HepG2 (cell line): Measurements from ENCODE around the gene PRM2. TPM values are rescaled to one million over a fixed set of nuclear protein-coding genes. Genes with fewer than 3 reads are reported as not detected.
A peak's percentile ranks its signal among the peaks of the same experiment; 100 is the strongest.

Source experiments
- AHR ChIP-seq: IDR thresholded peaks from 2 replicates; pipeline ENCODE4 v1.6.1; 2018; ENCODE audit warnings: missing genetic modification reagents, missing compliant biosample characterization
- BRF2 ChIP-seq: sonication (generic); formaldehyde crosslinking; IDR thresholded peaks from 2 replicates; pipeline ENCODE4 v1.8.1; 2022; ENCODE audit warnings: mild to moderate bottlenecking, missing genetic modification reagents
- CC2D1A ChIP-seq: sonication (generic); formaldehyde crosslinking; IDR thresholded peaks from 2 replicates; pipeline ENCODE4 v1.8.1; 2023; ENCODE audit warnings: mild to moderate bottlenecking, missing genetic modification reagents
- CEBPG ChIP-seq: IDR thresholded peaks from 2 replicates; pipeline ENCODE4 v1.6.1; 2016
- GLI4 ChIP-seq: sonication (generic); formaldehyde crosslinking; IDR thresholded peaks from 2 replicates; pipeline ENCODE4 v1.5.1; 2020; ENCODE audit warnings: missing genetic modification reagents, mild to moderate bottlenecking, moderate library complexity, borderline replicate concordance
- HOXA3 ChIP-seq: sonication (generic); formaldehyde crosslinking; IDR thresholded peaks from 2 replicates; pipeline ENCODE4 v1.5.0; 2020; ENCODE audit warnings: missing genetic modification reagents
- MATR3 ChIP-seq: sonication (generic); formaldehyde crosslinking; IDR thresholded peaks from 2 replicates; pipeline ENCODE4 v1.4.0; 2020; ENCODE audit warnings: missing genetic modification reagents
- MTERF4 ChIP-seq: sonication (generic); formaldehyde crosslinking; IDR thresholded peaks from 2 replicates; pipeline ENCODE4 v1.8.0; 2023; ENCODE audit warnings: mild to moderate bottlenecking, missing genetic modification reagents
- MXD3 ChIP-seq: IDR thresholded peaks from 2 replicates; pipeline ENCODE4 v1.6.1; 2016; ENCODE audit warnings: mild to moderate bottlenecking, missing biosample characterization, missing genetic modification reagents
- NKX3-1 ChIP-seq: sonication (generic); formaldehyde crosslinking; IDR thresholded peaks from 2 replicates; pipeline ENCODE4 v1.5.0; 2020; ENCODE audit warnings: missing genetic modification reagents
- PITX1 ChIP-seq: sonication (generic); formaldehyde crosslinking; IDR thresholded peaks from 2 replicates; pipeline ENCODE4 v1.5.1; 2020; ENCODE audit warnings: mild to moderate bottlenecking, missing genetic modification reagents
- REXO4 ChIP-seq: sonication (generic); formaldehyde crosslinking; IDR thresholded peaks from 2 replicates; pipeline ENCODE4 v1.8.0; 2022; ENCODE audit warnings: missing genetic modification reagents, mild to moderate bottlenecking, borderline replicate concordance
- SAFB2 ChIP-seq: sonication (generic); formaldehyde crosslinking; IDR thresholded peaks from 2 replicates; pipeline ENCODE4 v1.5.1; 2020; ENCODE audit warnings: missing genetic modification reagents, low read depth, mild to moderate bottlenecking, borderline replicate concordance
- SIN3B ChIP-seq: fragments of 150-350 bp; IDR thresholded peaks from 2 replicates; pipeline ENCODE4 v1.6.1; 2014; ENCODE audit warnings: low read length
- SMAD1 ChIP-seq: sonication (generic); formaldehyde crosslinking; IDR thresholded peaks from 2 replicates; pipeline ENCODE4 v1.4.0; 2020; ENCODE audit warnings: missing genetic modification reagents, low read depth, mild to moderate bottlenecking, borderline replicate concordance
- SNAPC4 ChIP-seq: sonication (generic); formaldehyde crosslinking; IDR thresholded peaks from 2 replicates; pipeline ENCODE4 v1.4.0; 2020; ENCODE audit warnings: mild to moderate bottlenecking, missing genetic modification reagents
- THAP8 ChIP-seq: sonication (generic); formaldehyde crosslinking; IDR thresholded peaks from 2 replicates; pipeline ENCODE4 v1.5.1; 2020; ENCODE audit warnings: missing genetic modification reagents, mild to moderate bottlenecking, borderline replicate concordance
- XBP1 ChIP-seq: sonication (generic); formaldehyde crosslinking; IDR thresholded peaks from 2 replicates; pipeline ENCODE4 v1.5.0; 2020; ENCODE audit warnings: missing genetic modification reagents
- ZFP37 ChIP-seq: sonication (generic); formaldehyde crosslinking; IDR thresholded peaks from 2 replicates; pipeline ENCODE4 v1.4.0; 2020; ENCODE audit warnings: missing genetic modification reagents, borderline replicate concordance
- ZNF121 ChIP-seq: sonication (generic); formaldehyde crosslinking; IDR thresholded peaks from 2 replicates; pipeline ENCODE4 v1.5.0; 2020; ENCODE audit warnings: mild to moderate bottlenecking, missing genetic modification reagents
- ZNF17 ChIP-seq: sonication (generic); formaldehyde crosslinking; IDR thresholded peaks from 2 replicates; pipeline ENCODE4 v1.5.0; 2020; ENCODE audit warnings: mild to moderate bottlenecking, missing genetic modification reagents
- ZNF44 ChIP-seq: sonication (generic); formaldehyde crosslinking; IDR thresholded peaks from 2 replicates; pipeline ENCODE4 v1.5.1; 2020; ENCODE audit warnings: mild to moderate bottlenecking, missing genetic modification reagents
- ZNF768 ChIP-seq: sonication (generic); formaldehyde crosslinking; IDR thresholded peaks from 2 replicates; pipeline ENCODE4 v1.4.0; 2020; ENCODE audit warnings: missing genetic modification reagents
- polyA plus RNA-seq, 8 experiments: library from polyadenylated mRNA; depleted of rRNA in 3 of 8; stranded (reverse) in 7 of 8; unstranded in 1 of 8; fragments of >200 nt; fragmentation: Illumina TruSeq in 4 of 8; extraction: Trizol in 4 of 8; gene quantifications; 2 replicates each; pipeline versions ENCODE4 v1.2.1 to v1.2.3, GENCODE V29; 2011 to 2016; ENCODE audit warnings: low read depth in 4 of 8, missing spikeins in 1 of 8, mixed read lengths in 1 of 8; ENCODE audit not compliant: insufficient read depth in 1 of 8
- total RNA-seq, 5 experiments: library from RNA; depleted of rRNA; stranded (reverse); fragments of >200 nt; fragmentation: Illumina TruSeq; extraction: Trizol; gene quantifications; 2 replicates each; pipeline ENCODE4 v1.2.3, GENCODE V29; 2016; ENCODE audit warnings: low read depth in 1 of 5

Gene PRM2
- total and polyA plus RNA-seq, 2 of the 13 experiments (the other 11 are each of a cell fraction or from before 2014, with no cell fraction given), result 0.54 TPM; not detected in 1

GRCh38 chr16:11276143-11276895 lies at the start of gene PRM2 (continued):
- TF ChIP-seq MXD3 (CRISPR knock-in tag) (0 out of 2 replicates have a peak, but pooled peaks have one; percentile 18), SNAPC4 (no peak), MATR3 (no peak), ZFP37 (no peak), MTERF4 (CRISPR knock-in tag) (no peak), AHR (CRISPR knock-in tag) (peak; percentile 64; the same call in 1 of the 2 replicates), THAP8 (CRISPR knock-in tag) (no peak), HOXA3 (CRISPR knock-in tag) (0 out of 2 replicates have a peak, but pooled peaks have one; percentile 24), SMAD1 (CRISPR knock-in tag) (peak; percentile 78; the same call in 1 of the 2 replicates), REXO4 (no peak), CC2D1A (CRISPR knock-in tag) (no peak), ZNF17 (CRISPR knock-in tag) (no peak), ZNF121 (CRISPR knock-in tag) (no peak), BRF2 (CRISPR knock-in tag) (no peak), ZNF768 (CRISPR knock-in tag) (peak; percentile 32; the same call in 1 of the 2 replicates), ZNF44 (no peak), GLI4 (no peak), SAFB2 (CRISPR knock-in tag) (no peak), PITX1 (CRISPR knock-in tag) (0 out of 2 replicates have a peak, but pooled peaks have one; percentile 39), NKX3-1 (CRISPR knock-in tag) (no peak), SIN3B (no peak), XBP1 (CRISPR knock-in tag) (no peak), CEBPG (no peak)
